Measurements from ENCODE around the gene GLRA3.
"Not testable (repeated sequence)": the region's sequence is repeated elsewhere in the genome, so short reads cannot be mapped to it uniquely, and the experiment has no call there.

DNA sequence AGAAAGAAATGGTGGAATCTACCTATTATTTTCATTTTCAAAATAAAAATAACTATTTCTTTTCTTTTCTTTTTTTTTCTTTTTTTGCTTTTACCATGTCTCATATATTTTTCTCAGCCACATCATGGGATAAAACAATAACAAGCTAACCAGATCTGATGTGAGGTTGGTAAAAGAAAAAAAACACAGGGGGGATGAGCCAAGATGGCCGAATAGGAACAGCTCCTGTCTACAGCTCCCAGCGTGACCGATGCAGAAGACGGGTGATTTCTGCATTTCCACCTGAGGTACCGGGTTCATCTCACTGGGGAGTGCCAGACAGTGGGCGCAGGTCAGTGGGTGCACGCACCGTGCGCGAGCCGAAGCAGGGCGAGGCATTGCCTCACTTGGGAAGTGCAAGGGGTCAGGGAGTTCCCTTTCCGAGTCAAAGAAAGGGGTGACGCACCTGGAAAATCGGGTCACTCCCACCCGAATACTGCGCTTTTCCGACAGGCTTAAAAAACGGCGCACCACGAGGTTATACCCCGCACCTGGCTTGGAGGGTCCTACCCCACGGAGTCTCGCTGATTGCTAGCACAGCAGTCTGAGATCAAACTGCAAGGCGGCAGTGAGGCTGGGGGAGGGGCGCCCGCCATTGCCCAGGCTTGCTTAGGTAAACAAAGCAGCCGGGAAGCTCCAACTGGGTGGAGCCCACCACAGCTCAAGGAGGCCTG, 50.6 kb downstream of the GLRA3 start:
- TF ChIP-seq ZFP3 (CRISPR knock-in tag; IDR thresholded peaks at IDR 0.05); SNAI2 (CRISPR knock-in tag; IDR thresholded peaks at IDR 0.05); CSDC2 (CRISPR knock-in tag; IDR thresholded peaks at IDR 0.05); ZNF565 (CRISPR knock-in tag; conservative IDR thresholded peaks at IDR 0.05; ENCODE audit: low read depth); ZFP30 (CRISPR knock-in tag; IDR thresholded peaks at IDR 0.05); ISL1 (CRISPR knock-in tag; IDR thresholded peaks at IDR 0.05); ZC3H10 (CRISPR knock-in tag; IDR thresholded peaks at IDR 0.05); OSR1 (CRISPR knock-in tag; IDR thresholded peaks at IDR 0.05); ARNTL (CRISPR knock-in tag; IDR thresholded peaks at IDR 0.05; ENCODE audit: borderline replicate concordance, low read depth); GLIS3 (CRISPR knock-in tag; IDR thresholded peaks at IDR 0.05): not testable (repeated sequence)
- TF ChIP-seq, protein P1, sequence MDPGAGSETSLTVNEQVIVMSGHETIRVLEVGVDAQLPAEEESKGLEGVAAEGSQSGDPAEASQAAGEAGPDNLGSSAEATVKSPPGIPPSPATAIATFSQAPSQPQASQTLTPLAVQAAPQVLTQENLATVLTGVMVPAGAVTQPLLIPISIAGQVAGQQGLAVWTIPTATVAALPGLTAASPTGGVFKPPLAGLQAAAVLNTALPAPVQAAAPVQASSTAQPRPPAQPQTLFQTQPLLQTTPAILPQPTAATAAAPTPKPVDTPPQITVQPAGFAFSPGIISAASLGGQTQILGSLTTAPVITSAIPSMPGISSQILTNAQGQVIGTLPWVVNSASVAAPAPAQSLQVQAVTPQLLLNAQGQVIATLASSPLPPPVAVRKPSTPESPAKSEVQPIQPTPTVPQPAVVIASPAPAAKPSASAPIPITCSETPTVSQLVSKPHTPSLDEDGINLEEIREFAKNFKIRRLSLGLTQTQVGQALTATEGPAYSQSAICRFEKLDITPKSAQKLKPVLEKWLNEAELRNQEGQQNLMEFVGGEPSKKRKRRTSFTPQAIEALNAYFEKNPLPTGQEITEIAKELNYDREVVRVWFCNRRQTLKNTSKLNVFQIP (CRISPR knock-in tag; IDR thresholded peaks at IDR 0.05; ENCODE audit: borderline replicate concordance, low read depth): not testable (repeated sequence)
- TF ChIP-seq, protein P2, sequence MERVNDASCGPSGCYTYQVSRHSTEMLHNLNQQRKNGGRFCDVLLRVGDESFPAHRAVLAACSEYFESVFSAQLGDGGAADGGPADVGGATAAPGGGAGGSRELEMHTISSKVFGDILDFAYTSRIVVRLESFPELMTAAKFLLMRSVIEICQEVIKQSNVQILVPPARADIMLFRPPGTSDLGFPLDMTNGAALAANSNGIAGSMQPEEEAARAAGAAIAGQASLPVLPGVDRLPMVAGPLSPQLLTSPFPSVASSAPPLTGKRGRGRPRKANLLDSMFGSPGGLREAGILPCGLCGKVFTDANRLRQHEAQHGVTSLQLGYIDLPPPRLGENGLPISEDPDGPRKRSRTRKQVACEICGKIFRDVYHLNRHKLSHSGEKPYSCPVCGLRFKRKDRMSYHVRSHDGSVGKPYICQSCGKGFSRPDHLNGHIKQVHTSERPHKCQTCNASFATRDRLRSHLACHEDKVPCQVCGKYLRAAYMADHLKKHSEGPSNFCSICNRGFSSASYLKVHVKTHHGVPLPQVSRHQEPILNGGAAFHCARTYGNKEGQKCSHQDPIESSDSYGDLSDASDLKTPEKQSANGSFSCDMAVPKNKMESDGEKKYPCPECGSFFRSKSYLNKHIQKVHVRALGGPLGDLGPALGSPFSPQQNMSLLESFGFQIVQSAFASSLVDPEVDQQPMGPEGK (CRISPR knock-in tag; IDR thresholded peaks at IDR 0.05; ENCODE audit: borderline replicate concordance): not testable (repeated sequence)

Measured in SK-N-SH treated with all-trans-retinoic acid at 6 μM for 48 hours (cell line).